Activated naive CD4-positive, alpha-beta T cell treated with anti-CD3 and anti-CD28 coated beads, Interleukin-2, amount 50 U/mL, for 16 hours (primary cell): Measurements from ENCODE around the gene ASIC4.

ENCODE experiments used
- DNase-seq: peaks from one replicate; pipeline ENCODE4 v3.0.0-alpha.2; 2020

Gene ASIC4, protein sequence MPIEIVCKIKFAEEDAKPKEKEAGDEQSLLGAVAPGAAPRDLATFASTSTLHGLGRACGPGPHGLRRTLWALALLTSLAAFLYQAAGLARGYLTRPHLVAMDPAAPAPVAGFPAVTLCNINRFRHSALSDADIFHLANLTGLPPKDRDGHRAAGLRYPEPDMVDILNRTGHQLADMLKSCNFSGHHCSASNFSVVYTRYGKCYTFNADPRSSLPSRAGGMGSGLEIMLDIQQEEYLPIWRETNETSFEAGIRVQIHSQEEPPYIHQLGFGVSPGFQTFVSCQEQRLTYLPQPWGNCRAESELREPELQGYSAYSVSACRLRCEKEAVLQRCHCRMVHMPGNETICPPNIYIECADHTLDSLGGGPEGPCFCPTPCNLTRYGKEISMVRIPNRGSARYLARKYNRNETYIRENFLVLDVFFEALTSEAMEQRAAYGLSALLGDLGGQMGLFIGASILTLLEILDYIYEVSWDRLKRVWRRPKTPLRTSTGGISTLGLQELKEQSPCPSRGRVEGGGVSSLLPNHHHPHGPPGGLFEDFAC

DNA sequence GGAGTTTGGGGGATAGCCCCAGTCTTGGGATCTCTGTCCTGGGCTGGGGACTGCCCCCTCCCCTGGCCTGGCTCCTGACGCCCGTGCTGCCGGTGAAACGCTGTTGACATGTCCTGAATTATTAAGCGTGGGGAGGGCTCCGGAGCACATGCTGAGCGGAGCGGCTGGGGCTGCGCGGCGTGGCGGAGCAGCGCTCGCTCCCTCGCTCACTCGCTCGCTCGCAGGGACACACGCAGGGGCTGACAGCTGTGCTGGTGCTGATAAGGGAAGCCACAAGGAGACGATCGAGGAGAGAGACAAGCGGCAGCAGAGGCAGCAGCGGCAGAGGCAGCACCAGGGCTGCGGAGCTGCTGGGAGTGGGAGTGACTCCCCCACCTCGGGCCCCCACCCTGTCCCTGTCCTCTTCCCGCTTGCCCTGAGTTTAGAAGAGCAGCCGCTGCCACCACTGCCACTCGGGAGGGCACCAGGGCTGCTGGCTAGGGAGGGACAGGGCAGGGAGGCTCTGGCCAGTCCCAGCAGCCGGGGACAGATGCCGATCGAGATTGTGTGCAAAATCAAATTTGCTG, at the start of gene ASIC4:
ASIC4 (plus strand) TSS at position 287 of the 566 bp plus-strand sequence; CDS start at position 530, 243 bp downstream.
- no peak for DNase-seq

DNA sequence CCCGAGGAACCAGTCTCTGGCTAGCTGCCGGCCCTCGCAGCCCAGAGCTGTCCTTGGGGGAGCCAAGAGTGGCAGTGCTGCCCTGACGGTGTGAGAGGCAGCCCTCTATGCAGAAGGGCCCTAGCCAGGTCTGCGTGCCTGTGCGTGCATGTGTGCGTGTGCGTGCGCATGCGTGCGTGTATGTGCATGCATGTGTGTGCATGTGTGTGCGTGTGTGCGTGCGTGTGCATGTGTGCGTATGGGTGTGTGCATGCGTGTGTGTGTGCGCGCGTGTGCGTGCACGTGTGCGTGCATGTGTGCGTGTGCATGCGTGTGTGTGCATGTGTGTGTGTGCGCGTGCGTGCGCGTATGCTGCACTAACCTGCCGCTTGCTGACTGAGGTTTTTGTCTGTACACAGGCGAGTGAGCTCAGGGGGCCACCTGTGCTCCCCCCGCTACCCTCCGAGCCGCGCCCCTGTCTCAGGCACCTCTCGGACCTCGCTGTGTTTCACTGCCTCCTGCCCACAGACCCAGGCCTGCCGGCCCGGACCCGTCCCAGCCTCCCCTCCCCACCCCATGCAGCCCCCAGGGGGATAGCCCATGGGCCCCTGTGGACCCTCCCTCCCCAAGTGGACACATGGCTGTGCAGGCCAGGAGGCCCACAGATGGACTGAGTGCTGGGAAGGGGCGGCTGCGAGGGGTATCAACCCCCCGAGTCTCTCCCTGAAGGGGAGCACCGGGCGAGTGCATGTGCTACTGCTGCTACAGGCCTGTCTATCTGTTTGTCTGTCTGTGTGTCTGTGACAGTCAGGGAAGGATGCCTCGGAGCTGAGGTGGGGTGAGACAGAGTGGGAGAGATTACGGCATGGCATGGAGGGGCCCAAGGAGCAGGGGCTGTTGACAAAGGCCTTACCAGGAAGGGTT, 48.4 kb upstream of the ASIC4 start:
- no peak for DNase-seq

DNA sequence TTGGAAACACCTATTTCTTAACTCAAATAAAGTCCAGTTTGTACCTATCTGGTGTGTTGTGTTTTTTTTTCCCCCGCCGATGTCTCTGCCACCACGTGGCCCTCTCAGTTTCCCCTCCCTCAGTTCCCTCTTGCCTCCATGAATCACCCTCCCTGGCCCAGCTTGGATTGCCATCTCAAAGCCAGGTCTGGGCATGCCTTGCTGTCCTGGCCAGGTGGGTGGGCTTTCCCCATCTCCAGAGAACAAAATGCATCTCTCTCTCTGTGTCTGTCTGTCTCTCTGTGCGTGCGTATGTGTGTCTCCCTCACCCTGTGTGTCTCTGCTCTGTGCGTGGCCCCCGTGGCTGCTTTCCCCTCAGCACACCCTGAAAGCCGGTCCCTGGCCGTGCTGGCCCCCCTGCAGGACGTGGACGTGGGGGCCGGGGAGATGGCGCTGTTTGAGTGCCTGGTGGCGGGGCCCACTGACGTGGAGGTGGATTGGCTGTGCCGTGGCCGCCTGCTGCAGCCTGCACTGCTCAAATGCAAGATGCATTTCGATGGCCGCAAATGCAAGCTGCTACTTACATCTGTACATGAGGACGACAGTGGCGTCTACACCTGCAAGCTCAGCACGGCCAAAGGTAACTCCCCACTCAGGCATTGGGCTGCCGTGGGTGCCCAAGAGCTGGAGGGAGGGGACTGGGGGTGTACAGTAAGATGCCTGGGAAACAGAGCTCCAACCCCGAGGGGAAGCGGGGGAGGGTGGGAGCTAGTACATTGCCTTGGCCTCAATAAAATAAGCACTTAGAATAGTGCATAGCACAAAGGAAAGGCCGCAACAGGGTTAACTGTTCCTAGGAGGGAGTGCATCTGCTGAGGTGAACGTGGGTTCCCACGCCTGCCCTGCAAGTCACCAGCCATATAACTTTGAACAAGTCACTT, 47.2 kb upstream of the ASIC4 start:
- DNase-seq = no peak

DNA sequence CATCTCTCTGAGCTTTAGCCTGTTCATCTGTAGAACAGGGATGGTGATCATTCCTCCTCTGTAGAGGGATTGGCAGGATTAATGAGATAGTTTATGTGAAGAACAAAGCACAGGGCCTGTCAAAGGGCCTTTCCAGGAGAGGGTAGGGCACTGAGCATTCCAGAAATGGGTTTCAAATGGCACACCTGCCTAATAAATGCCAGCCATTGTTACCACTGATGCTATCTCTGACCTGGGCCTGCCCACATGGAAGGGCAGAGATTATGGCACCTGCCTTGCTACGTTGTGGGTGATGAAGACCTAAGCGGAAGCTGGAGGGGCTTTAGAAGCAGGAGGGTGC, 46.6 kb upstream of the ASIC4 start:
- DNase-seq = no peak

DNA sequence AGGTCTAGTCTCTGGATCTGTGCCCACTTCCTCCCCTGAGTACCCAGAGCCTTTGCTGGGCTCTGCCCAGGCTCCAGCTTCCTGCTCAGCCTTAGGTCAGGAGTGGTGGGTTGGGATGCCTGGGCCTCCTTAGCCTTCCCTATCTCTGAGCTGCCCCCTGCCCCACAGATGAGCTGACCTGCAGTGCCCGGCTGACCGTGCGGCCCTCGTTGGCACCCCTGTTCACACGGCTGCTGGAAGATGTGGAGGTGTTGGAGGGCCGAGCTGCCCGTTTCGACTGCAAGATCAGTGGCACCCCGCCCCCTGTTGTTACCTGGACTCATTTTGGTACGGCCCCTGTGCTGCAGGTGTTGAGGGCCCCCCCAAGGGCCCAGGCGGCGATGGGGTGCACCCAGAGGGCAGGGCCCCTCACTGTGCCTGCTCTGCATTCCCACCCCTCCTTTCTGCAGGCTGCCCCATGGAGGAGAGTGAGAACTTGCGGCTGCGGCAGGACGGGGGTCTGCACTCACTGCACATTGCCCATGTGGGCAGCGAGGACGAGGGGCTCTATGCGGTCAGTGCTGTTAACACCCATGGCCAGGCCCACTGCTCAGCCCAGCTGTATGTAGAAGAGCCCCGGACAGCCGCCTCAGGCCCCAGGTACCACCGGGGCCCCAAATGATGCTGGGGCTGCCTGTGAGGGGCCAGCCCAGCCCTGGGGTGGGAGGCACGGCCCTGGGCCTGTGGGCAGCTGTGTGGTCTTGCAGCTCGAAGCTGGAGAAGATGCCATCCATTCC, 45.7 kb upstream of the ASIC4 start:
- DNase-seq = no peak

DNA sequence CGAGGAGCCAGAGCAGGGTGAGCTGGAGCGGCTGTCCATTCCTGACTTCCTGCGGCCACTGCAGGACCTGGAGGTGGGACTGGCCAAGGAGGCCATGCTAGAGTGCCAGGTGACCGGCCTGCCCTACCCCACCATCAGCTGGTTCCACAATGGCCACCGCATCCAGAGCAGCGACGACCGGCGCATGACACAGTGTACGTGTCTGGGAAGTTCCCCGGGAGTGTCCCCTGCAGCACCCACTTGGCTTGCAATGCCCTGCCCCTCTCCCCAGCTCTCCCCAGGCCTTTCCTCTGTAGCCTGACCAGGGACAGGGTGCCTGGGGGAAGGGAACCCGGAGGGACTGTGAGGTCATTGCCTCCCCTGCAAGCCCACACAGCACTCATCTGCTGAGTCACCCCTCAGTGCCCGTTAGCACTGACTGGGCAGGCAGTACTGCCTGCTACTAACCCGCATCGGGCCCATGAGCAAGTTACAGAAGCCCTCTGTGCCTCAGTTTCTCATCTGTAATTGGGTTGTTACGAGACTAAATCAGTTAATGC, 45.0 kb upstream of the ASIC4 start:
- no peak for DNase-seq

DNA sequence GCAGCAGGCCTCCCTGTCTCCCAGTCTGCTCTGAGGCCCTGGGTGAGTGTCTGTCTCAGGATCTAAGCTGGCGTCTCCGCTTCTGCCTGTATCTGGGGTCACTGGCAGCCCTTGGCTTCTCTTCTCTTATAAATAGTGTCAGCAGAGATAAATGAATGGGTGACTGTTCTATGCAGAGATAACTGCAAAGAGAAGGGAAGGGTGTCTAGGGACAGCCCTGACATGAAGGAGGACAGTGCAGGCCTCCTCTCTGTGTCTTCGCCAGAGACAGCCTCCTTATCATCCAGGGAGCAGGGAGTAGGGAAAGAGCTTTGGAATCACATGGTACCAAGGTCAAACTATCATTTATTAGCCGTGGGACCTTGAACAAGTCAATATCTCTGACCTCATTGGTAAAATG, 43.9 kb upstream of the ASIC4 start:
- no peak for DNase-seq

DNA sequence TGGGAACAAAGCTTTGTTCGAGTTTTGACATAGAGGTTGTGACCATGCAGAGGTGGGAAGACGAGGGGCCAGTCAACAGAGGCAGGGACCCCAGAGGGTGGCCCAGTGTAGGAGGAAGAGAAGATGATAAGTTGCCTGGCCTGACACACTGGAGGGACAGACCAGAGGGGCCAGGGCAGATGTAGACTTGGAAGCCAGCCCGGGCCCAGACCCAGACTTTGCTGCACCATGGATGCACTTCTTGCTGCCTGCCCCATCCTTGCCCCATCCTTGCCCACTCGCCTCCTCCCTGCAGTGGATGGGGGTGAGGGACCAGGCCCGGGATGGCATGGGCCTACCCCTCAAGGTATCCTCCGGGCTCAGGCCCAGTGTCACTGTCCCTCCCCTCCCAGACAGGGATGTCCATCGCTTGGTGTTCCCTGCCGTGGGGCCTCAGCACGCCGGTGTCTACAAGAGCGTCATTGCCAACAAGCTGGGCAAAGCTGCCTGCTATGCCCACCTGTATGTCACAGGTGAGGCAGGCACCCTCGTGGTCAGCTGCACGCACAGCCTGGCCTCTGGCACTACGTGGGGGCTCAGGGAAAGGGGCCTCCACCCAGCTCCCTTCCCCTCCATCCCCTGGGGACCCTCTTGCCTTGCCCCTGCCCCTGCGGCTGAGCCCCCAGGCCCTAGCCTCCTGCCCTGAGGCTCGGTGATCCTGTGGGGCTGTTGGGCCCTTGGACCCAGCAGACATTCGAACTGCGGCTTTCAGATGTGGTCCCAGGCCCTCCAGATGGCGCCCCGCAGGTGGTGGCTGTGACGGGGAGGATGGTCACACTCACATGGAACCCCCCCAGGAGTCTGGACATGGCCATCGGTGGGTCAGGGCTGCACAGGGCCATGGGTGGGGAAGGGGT, 42.6 kb upstream of the ASIC4 start:
- no peak for DNase-seq

DNA sequence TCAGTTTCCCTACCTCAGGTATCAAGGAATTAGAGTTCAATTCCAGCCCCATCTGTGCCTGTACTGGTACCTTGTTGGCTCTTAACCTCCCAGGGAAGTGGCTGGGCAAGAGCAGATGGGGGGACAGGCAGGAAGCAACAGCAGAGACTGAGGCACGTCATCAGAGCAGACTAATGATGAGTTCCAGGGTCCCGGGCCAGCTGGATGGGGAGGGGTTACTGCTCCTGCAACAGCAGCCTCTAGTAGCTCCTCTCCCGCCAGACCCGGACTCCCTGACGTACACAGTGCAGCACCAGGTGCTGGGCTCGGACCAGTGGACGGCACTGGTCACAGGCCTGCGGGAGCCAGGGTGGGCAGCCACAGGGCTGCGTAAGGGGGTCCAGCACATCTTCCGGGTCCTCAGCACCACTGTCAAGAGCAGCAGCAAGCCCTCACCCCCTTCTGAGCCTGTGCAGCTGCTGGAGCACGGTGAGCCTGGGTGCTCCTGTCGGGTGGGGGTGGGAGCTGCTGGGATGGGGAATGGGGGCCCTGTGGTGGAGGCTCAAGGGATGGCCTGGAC, 41.6 kb upstream of the ASIC4 start:
- no peak for DNase-seq

DNA sequence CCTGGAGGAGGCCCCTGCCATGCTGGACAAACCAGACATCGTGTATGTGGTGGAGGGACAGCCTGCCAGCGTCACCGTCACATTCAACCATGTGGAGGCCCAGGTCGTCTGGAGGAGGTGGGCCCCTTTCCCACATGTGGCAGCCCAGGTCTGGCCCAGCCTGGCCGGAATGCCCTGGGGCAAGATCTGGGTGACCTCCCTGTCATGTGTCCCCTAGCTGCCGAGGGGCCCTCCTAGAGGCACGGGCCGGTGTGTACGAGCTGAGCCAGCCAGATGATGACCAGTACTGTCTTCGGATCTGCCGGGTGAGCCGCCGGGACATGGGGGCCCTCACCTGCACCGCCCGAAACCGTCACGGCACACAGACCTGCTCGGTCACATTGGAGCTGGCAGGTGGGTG, 40.8 kb upstream of the ASIC4 start:
- DNase-seq = no peak

DNA sequence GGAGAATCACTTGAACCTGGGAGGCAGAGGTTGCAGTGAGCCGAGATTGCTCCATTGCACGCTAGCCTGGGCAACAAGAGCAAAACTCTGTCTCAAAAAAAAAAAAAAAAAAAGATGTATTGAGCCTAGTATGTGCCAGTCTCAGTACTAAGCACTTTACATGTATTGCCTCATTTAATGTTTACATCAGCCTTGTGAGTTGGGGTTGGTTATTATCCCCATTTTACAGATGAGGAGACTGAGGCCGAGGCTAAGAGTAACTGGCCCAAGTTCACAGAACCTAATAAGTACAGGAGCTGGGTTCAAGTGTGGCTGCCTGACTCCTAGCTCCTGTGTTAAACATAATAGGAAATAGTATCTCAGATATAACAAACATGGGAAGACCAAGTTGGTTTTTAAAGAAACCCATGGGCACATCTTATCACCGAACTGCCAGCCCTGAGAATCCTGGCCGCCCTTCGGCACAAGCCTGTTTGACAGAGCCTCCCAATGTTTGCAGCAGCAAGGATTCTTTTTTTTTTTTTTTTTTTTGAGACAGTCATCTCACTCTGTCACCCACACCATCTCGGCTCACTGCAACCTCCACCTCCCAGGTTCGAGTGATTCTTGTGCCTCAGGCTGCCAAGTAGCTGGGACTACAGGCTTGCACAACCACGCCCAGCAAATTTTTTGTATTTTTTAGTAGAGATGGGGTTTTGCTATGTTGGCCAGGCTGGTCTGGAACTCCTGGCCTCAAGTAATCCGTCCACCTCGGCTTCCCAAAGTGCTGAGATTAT, 39.8 kb upstream of the ASIC4 start:
- no peak for DNase-seq

DNA sequence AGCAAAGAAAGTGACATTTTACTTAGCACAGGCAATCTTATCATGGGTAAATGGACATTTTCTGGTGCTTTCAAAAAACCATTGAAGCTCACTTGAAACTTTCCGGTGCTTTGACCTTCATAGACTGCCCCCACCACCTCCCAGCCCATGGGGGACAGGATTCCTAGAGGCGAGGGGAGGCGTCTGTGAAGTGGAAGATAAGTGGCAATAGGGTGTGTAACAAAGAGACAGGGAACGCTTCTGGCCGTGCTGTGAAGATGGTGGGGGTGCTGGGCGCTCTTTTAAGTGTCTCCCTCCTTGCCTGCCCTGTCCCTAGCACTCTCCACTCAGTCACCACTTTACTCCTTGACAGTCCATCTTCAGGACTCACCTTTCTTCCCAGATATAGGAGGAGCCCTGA, 39.0 kb upstream of the ASIC4 start:
- DNase-seq = no peak

DNA sequence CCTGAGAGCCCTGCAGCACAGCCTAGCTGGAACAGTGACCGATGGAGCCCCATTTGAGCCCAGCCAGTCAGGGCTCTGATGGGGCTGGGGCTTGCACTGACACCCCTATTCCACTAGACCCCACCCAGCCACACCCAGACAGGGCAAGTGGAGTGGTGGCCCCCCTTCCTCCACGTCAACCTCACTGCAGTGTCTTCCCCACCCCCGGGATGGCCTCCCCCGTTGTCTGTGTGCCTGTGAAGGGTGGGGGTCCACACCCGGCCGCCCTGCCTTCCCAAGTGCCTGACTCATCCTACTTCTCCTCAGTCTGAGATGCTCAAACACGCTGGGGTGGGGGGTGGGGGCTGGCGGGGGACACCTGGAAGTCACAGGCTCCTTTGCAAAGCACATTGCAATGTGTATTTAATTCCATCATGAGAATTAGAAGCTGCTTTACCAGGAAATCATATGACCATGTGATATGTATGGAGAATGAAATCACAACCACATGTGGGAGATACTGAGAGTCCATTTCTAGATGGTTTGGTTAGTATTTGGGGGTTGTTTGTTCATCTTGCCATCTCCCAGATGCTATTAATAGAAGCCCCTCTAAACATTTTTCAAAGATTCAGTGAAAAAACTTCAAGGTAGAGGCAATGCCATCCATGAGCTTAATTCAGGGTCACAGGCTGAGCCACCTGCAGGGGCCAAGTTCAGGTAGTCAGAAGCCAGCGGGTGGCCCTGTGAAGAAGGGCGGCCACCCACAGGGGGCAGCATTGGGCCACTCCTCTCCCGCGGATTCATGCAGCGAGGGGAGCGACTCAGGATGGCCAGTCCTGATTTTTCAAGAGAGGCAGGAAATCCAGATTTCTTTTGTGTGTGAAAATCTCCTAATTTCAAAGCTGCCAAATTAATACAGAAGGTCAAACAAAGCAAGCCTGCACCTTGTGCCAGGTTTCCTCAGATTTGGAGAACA, 38.3 kb upstream of the ASIC4 start:
- peak; percentile 65 for DNase-seq

DNA sequence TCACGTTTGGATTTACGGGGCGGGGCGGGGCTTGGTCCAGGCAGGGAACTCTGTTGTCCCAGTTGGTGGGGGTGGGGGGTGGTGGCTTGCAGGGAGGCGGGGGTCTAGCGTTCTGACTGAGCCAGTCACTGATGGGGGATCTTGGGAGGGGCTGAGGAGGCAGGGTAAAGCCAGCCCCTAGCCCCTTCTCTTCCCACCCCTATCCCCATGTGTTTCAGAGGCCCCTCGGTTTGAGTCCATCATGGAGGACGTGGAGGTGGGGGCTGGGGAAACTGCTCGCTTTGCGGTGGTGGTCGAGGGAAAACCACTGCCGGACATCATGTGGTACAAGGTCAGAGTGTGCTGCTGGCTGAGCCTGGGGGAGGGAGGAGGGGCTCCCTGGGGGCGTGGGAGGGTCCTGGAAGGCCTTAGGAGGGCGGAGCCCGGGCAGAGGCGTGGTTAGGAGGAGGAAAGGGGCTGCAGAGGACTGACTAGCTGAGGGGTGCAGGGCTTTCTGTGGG, 37.6 kb upstream of the ASIC4 start:
- DNase-seq = no peak

DNA sequence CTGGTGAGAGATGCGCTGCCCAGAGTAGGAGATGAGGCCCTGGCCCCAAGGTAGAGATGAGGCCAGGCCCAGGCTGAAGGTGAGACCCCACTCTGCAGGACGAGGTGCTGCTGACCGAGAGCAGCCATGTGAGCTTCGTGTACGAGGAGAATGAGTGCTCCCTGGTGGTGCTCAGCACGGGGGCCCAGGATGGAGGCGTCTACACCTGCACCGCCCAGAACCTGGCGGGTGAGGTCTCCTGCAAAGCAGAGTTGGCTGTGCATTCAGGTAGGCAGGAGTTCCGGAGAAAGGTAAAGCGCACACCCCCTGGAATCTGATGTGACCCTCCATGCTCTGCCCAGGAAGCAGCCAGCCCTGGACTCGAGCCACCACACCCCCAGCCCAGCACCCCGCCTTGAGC, 37.1 kb upstream of the ASIC4 start:
- DNase-seq = no peak

DNA sequence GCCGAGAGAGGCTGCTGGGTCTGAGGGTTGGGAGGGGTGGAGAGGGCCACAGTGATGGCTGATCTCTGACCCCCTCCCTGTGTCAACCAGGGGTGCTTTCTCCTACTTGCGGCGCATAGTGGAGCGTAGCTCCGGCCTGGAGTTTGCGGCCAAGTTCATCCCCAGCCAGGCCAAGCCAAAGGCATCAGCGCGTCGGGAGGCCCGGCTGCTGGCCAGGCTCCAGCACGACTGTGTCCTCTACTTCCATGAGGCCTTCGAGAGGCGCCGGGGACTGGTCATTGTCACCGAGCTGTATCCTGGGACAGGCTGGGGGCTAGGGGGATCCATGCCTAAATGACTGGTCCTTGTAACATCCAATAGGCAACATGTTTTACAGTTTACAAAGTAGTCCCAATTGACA, 36.5 kb upstream of the ASIC4 start:
- DNase-seq = no peak

DNA sequence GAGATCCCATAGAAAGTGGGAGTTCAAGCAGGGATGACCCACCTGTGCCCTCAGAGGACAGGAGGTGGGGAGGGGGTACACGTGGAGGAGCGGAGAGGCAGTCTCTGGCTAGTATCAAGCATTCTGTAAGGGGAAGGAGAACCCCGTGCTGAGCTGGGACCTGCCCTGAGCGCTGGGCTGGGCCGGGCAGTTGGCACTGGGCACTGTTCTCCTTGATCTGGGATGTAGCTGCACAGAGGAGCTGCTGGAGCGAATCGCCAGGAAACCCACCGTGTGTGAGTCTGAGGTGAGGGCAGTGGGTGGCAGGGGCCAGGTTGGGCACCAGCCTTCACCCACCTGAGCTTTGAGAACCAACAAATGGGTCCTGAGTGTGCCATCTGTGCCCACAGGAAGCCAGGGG, 35.4 kb upstream of the ASIC4 start:
- DNase-seq = no peak

DNA sequence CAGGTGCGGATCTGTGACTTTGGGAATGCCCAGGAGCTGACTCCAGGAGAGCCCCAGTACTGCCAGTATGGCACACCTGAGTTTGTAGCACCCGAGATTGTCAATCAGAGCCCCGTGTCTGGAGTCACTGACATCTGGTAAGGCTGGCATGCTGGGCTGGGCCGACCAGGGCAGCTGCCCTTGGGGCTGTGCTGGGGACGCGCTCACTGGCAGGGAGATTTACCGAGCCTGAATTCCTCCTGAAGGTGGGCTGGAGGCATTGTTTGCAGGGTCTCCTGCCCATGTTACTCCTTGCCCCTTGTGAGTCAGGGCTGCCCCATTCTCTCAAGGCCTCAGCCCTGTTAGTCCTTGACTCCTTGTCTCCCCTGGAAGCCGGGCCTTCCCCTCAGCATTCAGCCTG, 34.3 kb upstream of the ASIC4 start:
- no peak for DNase-seq
